NCI-H2196 (cell line): ENCODE data around the gene CIDEA.

Experiments
- DNase-seq: peaks from one replicate; lab custom pipeline; 2025; ENCODE audit not compliant: unreplicated experiment; lab: John Stamatoyannopoulos, UW

Gene CIDEA

DNA sequence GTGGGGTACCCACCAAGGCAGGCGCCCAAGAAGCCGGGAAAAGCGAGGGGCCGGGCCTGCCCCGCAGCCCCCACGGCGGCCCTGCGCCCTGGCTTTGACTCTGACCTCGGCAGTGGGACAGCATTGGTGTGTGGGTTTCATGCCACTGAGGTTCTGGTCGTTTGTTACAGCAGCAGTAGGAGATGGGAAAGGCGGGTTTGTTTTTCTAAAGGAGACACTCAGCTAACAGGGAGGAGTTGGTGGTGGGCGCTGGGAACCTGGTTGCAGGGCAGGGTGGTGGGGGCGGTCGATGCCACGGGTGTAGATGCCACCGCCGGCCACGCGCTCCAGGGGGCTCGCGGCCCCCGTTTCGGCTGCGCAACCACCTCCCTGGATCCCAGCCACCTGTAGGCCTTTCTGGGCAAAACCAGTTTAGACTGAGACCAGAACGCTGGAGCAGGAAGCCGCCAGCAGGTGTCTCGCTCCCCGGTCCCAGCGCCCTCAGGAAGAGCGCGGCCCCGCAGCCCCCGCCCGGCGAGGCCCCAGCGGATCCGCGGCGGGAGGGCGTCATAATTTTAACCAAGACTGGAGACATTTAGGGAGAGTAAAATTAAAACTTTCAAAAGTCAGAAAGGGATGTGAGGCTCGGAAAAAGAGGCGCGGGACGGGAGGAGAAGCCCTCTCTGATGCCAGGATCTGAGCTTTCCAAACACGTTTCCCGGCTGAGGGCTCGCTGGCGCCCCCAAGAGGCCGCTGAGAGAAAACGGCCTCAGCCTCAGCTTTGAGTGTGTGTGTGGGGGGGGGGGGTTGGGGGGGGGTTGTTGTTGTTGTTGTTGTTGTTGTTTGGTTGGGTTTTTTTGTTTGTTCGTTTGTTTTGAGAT, 17.4 kb downstream of the CIDEA start:
- DNase-seq: peak; percentile 93

DNA sequence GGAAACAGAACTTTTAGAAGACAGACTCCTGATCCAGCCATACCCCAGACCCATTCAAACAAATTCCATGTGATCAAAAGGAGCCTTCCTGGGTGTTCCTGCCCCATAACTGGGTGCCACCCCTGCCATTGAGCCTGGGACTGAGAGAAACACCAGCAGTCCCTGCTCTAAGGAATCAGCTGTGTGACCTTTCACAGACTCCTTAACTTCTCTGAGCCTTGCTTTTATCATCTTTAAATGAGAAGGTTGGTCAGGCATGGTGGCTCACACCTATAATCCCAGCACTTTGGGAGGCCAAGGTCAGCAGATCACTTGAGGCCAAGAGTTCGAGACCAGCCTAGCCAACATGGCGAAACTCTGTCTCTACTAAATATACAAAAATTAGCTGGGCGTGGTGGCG, 20.6 kb downstream of the CIDEA start:
- no peak for DNase-seq

DNA sequence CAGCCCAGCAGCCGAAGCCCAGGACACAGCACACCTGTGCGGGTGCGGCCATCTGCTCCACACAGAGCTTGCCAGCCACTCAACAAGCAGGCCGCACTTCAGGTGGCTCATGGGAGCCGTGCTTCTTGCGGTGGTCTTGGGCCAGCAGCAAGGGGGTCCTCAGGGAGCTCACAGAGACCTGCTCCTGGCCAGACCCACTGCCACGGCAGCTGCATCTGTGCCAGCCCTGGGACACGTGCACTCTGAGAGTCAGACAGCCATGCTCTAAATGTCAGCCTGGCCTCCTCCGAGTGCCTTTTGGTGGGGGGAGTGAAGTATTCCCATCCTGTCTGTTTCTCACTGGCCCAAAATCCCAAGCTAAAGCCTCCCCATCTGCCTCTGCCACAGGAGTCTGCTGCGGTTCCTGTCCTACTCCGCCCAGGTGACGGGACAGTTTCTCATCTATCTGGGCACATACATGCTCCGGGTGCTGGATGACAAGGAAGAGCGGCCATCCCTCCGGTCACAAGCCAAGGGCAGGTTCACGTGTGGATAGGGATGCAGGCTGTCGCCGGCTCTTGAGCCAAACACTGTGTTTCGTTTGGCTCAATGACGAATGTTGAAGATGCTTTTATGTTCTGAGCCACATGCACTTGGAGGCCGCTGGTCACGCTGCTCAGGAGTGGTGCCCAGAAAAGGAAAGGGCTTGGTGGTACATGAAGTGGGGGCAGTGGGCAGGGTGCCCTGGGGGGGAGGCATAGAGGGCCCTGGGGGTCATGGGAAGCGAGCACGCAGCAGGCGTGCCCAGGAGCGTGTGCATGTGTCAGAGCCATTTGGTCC, 22.8 kb downstream of the CIDEA start:
- DNase-seq: no peak

DNA sequence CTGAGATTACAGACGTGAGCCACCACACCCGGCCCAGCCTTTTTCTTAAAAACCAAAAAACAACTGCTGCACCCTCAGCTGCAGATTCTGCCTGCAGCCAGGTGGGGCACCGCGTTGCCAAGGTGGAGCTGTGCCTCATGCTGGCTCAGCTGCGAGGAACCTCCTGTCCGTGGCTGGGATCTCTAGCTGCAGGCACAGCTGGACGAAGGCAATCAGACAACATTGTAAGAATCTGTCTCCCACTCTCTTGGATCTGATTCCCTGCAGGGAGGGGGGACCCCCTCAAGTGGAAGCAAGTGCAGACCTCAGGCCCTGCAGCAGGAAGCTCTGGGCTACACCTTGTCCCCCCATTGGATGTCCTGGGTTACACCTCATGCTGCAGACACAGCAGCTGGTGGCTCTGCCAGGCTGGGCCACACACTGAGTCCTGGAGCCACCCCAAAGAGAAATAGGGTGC, 24.1 kb downstream of the CIDEA start:
- peak; percentile 36 for DNase-seq

DNA sequence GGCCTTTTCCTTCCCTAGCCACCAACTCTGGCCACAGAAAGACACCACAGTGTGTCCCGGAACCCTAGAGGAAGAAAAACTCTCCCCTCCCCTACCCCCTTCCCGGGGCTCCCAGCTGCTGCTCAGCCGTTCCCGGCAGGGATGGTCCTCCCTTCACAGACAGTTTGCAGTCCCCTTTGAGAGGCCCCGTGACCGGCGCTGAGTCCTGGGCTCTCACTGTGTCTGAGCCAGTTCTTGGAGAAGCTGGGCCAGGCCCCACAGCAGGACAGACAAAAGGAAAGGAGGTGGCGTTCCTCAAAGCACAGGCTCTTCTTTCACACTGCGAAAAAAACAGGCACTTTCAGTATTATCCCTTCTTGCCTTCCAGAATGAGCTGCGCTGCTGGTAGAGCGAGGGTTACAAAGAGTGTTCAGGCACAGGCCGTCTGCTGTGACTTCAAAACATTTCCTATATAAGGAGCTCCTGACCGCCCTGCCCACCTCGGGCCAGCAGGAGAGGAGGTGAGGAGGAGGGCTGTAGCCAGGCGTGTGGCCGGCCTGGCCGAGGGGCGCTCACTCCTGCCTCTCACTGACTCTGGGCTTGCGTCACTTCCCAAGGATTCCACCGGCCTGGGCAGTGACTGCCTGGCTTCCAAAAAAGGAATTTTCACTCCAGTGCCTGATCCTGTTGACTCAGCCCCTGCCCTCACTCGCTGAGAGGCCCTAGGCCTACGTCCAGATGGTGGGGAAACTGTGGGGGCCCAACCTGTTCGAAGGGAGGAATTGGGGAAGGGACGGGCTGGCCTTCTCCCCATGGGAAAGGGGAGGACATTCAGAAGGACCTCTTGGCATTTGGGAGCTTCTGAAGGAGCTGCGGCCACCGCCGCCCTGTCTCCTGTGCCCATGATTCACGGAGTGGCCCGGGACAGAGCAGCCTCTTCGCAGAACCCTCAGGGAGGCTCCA, 24.9 kb downstream of the CIDEA start:
- no peak for DNase-seq

DNA sequence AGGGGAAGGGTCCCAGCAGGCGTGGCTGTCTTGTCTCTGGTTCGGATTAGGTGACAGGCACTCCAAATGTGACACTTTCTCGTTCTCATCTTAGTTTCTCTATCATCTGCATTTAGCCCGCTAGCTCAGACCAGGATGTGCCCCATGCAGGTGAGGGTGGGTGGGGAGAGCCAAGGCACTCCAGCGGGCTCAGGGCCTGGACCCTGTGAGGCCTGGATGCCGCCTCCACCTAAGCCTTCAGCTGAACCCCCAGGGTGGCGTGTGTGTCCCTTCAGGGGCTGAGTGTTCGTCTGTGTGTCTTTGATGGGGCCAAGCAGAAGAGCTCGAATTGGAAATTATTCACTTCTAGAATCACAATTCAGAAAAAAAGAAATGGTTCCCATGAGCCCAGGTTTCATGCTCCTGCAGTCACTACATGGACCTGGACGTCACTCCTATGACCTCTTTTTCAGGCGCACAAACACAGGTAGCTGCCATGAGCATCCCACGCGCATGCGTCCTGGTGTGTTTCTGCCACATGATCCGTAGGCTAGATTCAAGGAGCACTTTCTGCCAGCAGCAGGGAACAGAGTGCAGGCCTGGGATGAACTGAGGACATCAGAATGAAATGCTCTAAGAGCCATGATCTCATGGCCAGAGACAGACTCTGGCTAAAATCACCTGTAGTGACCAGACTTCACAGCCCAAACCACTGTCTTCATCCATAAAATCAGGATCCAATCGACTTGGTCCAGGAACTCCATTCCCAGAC, 25.8 kb downstream of the CIDEA start:
- no peak for DNase-seq

DNA sequence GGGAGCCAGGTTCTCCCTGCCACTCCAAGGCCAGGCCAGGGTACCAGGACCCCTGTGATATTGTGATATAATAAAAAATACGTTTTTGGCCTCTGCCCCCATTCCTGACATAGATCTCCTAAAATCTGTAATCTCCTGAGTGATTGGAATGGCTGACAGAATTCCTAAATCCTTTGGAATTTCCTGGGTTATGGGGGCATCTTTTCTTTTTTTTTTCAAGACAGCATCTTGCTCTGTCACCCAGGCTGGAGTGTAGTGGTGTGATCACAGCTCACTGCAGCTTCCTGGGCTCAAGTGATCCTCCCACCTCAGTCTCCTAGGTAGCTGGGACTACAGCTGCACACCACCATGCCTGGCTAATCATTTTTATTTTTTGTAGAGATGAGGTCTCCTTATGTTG, 27.7 kb downstream of the CIDEA start:
- no peak for DNase-seq

GRCh38 chr18:12282442-12283039, 28.4 kb downstream of the CIDEA start:
- no peak for DNase-seq

GRCh38 chr18:12283256-12283655, 29.1 kb downstream of the CIDEA start:
- peak; percentile 52 for DNase-seq

GRCh38 chr18:12283666-12284065, 29.5 kb downstream of the CIDEA start:
- DNase-seq: no peak

GRCh38 chr18:12287131-12287681, 33.0 kb downstream of the CIDEA start:
- no peak for DNase-seq

- DNase-seq: no peak
Observed at GRCh38 chr18:12287684-12288402, 33.7 kb downstream of the CIDEA start.

DNA sequence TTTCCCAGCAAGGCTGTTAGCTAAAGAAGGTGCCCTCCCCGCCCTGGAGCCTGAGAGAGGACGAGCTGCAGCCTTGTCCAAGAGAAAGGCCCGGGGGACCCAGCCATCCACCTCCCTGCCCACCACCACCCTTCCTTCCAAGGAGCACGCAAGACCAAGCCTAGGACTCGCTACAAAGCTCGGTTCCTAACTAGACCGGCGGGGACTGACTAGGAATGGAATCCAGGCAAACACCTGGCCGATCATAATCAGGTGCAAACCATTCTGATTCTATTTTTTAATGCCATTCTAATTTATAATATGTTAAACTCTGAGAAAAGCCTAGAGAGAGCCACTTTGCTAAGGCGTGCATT, 34.2 kb downstream of the CIDEA start:
- DNase-seq: no peak

DNA sequence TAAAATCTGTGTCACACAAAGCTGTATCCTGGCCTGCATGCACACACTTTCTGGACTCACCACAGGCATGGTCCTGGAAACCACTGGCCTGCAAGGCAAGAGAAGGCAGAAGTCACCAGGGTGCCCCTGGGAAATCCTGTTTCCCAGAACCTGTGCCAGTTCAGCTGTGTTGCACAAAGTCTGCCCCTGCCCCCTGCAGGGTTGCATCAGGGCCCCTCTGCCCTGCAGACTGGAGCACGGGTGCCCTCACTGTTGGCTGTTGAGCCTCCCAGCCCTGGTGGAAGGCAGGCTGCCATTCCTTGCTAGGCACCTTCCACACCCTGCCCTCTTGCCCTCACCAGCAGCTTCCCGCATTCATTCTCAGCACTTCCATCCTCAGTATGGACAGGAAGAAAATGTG, 35.9 kb downstream of the CIDEA start:
- no peak for DNase-seq

DNA sequence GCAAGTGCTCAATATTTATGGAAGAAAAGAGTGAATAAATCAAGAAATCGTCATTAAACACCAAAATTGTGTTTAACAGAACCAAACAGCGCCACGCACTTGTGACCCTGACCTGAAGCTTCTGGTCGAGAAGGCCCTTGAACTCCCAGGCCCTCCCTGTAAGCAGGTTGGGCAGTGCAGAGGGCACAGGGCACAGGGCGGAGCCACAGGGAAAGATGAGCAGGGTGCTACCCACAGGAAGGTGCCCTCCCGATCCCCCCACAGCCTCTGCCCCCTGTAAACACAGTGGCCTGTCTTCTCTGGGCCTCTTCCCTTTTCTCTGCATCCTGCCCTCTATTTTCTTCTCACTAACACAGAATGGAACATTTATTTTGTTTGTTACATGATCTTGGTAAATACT, 37.0 kb downstream of the CIDEA start:
- DNase-seq: no peak

DNA sequence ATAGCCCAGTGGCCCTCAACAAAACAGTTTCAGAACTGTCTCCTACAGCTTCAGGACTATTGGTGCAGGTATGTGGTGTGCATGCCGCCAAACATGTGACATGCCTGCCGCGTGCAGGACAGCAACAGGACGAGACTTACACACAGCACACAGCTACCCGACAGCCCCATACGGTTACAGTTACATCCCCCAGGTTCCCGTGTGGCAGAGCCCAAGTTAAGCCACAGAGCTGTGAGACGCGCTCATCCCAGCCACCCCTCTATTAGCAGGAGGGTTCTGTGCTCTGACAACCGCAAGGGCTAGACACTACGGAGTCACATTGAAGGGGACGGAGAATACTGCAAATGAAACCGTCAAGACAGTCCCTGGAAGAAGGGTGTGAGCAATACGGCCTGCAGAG, 37.5 kb downstream of the CIDEA start:
- DNase-seq: no peak

DNA sequence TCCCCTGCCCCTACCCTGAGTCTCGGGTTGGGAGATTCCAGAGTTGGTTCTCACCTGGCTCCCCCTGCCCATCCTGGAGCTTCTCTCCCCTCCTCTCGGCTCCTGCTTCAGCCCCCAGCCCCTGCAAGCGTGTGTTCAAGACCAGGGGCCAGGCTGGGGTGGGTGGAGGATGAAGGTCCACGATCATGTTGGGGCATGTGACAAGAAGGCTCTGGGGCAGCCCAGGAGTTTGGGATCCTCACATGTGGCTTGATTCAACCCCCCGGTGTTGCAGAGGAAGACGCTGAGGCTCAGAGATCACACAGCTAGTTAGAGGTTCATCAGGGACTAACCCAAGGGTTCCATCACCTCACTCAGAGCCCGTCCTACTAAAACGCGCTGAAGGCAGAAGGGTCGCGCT, 39.7 kb downstream of the CIDEA start:
- DNase-seq: no peak

GRCh38 chr18:12295389-12296086, 41.4 kb downstream of the CIDEA start:
- no peak for DNase-seq

DNA sequence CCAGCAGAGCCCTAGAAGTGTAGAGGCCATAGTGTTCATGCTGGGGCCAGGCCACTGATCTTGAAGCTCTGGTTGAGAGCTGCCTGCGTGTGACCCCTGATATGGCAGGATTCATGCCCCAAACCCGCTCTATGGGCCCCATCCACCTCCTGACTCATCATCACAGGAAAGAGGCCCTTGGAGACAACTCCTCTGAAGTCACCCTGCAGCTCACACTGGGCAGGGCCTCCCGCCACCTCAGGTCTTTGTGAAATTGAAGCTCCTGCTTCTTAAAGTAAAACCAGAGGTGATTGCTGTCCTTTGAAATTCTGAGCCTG, 41.9 kb downstream of the CIDEA start:
- no peak for DNase-seq
